ENCODE measurements around the gene ELN. TPM values are rescaled to one million over a fixed set of nuclear protein-coding genes. Genes with fewer than 3 reads are reported as not detected.
A peak's percentile ranks its signal among the peaks of the same experiment; 100 is the strongest.

Gene ELN
- total RNA-seq, 2 donors from 2014 or later, result 1,484 to 3,836 TPM

DNA sequence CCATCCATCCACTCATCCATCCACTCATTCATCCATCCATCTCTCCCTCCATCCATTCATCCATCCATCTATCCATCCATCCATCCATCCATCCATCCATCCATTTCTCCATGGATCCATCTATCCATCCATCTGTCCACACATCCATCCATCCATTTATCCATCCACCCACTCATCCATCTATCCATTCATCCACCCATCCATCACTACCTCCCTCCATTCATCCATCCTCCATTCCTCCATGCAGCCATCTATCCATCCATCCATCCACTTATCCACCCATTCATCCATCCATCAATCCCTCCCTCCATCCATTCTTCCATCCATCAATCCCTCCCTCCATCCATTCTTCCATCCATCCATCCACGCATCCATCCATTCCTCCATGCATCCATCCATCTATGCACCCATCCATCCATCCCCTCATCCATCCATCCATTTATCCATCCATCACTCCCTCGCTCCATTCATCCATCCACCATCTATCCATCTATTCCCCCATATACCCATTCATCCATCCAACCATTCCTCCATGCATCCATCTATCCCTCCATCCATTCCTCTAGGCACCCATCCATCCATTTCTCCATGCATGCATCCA lies 21.1 kb downstream of the ELN start:
- peaks cover 5 to 24% of the 10 kb centered on the region in 2 donors for H3K4me1 ChIP-seq (ENCODE audit: control insufficient read depth in 1 of 2, low read depth in 2 of 2)
- TF ChIP-seq, protein P1, sequence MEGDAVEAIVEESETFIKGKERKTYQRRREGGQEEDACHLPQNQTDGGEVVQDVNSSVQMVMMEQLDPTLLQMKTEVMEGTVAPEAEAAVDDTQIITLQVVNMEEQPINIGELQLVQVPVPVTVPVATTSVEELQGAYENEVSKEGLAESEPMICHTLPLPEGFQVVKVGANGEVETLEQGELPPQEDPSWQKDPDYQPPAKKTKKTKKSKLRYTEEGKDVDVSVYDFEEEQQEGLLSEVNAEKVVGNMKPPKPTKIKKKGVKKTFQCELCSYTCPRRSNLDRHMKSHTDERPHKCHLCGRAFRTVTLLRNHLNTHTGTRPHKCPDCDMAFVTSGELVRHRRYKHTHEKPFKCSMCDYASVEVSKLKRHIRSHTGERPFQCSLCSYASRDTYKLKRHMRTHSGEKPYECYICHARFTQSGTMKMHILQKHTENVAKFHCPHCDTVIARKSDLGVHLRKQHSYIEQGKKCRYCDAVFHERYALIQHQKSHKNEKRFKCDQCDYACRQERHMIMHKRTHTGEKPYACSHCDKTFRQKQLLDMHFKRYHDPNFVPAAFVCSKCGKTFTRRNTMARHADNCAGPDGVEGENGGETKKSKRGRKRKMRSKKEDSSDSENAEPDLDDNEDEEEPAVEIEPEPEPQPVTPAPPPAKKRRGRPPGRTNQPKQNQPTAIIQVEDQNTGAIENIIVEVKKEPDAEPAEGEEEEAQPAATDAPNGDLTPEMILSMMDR (IDR thresholded peaks at IDR 0.05), result no peak
- no peaks in the 10 kb centered on the region for H3K9me3 ChIP-seq
- ATAC-seq (ENCODE audit: insufficient number of reproducible peaks, low FRiP score, low read depth), result no peak
- H3K27ac ChIP-seq, result no peak overlapping the region
- peaks cover 86% of the 10 kb centered on the region for H3K36me3 ChIP-seq
- DNase-seq (ENCODE audit: low spot score), result no peak
- no peaks in the 10 kb centered on the region for H3K27me3 ChIP-seq (replicated peaks; ENCODE audit: insufficient read depth)
- no peak overlapping the region for H3K4me3 ChIP-seq

DNA sequence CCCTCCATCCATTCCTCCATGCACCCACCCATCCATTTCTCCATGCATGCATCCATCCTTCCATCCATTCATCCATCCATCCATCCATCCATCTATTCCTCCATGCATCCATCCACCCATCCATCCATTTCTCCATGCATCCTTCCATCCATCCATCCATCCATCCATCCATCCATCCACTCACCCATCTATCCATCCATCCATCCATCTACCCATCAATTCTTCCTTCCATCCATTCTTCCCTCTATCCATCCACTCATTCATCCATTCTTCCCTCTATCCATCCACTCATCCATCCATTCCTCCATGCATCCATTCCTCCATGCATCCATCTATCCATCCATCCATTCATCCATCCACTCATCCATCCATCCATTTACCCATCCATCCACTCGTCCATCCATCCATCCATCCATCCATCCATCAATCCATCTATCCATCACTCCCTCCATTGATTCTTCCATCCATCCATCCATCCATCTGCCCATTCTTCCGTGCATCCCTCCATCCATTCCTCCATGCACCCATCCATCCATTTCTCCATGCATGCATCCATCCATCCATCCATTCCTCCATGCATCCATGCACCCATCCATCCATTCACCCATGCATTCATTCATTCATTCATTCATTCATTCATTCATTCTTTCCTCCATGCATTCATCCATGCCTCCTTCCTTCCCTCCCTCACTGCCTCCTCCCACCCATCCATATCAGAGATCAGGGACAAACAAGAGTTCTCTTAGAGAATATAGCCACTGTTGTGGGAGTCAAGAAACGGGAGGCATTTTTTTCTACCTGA lies 22.2 kb downstream of the ELN start:
- no peak overlapping the region for H3K4me3 ChIP-seq
- DNase-seq (ENCODE audit: low spot score), result no peak
- peaks cover 5 to 28% of the 10 kb centered on the region in 2 donors for H3K4me1 ChIP-seq (ENCODE audit: control insufficient read depth in 1 of 2, low read depth in 2 of 2)
- no peaks in the 10 kb centered on the region for H3K27me3 ChIP-seq (replicated peaks; ENCODE audit: insufficient read depth)
- H3K9me3 ChIP-seq, result no peaks in the 10 kb centered on the region
- ATAC-seq (ENCODE audit: insufficient number of reproducible peaks, low FRiP score, low read depth), result no peak
- peaks cover 86% of the 10 kb centered on the region for H3K36me3 ChIP-seq
- peak overlapping the region in 1 of 2 donors; percentile 78 for H3K27ac ChIP-seq
- TF ChIP-seq, protein P1 (IDR thresholded peaks at IDR 0.05), result no peak

DNA sequence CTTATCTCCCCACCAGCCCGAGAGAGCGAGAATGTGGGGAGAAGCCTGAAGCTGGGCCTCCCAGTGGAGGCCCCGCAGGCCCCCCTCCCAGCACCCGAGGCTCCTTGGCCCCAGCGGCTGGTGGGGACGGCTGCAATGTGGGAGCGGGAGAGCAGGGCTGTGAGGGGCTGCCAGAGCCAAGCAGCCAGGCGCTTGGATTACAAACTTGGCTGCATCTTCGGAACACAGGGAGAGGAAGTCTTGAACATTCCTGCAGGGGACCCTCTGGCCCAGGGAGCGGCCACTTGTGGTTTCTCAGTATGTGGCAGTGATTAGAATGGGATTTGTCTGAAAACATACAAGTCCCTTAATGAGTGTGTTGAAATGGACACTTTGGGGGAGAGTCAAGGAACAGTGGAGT lies 23.2 kb downstream of the ELN start:
- TF ChIP-seq, protein P1 (IDR thresholded peaks at IDR 0.05), result no peak
- Histone ChIP-seq H3K4me1 (ENCODE audit: control insufficient read depth in 1 of 2, low read depth in 2 of 2) (peaks cover 5 to 30% of the 10 kb centered on the region in 2 donors), H3K9me3 (no peaks in the 10 kb centered on the region), H3K27me3 (replicated peaks; ENCODE audit: insufficient read depth) (no peaks in the 10 kb centered on the region), H3K4me3 (no peak overlapping the region), H3K27ac (peak overlapping the region; percentile 6 to 78), H3K36me3 (peaks cover 86% of the 10 kb centered on the region)
- ATAC-seq (ENCODE audit: insufficient number of reproducible peaks, low FRiP score, low read depth) (no peak), DNase-seq (ENCODE audit: low spot score) (no peak)

DNA sequence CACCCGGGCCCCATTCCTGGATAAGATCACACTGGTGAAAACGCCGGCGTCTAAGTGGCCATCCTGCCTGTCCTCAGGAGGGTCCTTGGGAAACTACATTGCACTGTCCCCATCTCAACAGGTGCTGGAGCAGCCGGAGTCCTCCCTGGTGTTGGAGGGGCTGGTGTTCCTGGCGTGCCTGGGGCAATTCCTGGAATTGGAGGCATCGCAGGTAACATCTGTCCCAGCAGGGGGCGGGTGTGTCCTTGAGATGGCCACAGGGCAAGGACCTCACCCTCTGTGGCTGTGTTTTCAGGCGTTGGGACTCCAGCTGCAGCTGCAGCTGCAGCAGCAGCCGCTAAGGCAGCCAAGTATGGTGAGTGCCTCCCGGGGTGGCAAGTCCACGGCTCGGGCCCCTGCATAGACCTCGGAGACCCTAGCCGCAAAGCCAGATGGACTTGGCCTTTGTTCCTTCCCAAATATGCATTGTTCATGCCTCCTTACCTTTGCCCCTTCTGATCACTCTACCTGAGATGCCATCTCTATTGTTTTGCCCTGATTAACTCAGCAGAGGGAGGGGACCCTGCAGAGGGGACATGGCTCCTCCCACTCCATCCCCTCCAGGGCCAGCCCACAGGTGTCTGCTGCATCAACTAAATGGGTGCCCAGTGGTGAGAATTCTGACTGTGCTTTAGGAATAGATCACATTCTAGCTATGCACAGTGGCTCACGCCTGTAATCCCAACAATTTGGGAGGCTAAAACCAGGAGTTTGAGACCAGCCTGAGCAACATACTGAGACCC lies 23.8 kb downstream of the ELN start:
- peak overlapping the region in 1 of 2 donors; percentile 78 for H3K27ac ChIP-seq
- no peaks in the 10 kb centered on the region for H3K9me3 ChIP-seq
- H3K4me3 ChIP-seq, result no peak overlapping the region
- ATAC-seq (ENCODE audit: insufficient number of reproducible peaks, low FRiP score, low read depth) (no peak), DNase-seq (ENCODE audit: low spot score) (no peak)
- peaks cover 5 to 36% of the 10 kb centered on the region in 2 donors for H3K4me1 ChIP-seq (ENCODE audit: control insufficient read depth in 1 of 2, low read depth in 2 of 2)
- TF ChIP-seq, protein P1 (IDR thresholded peaks at IDR 0.05), result no peak
- H3K27me3 ChIP-seq (replicated peaks; ENCODE audit: insufficient read depth), result no peaks in the 10 kb centered on the region
- peaks cover 86% of the 10 kb centered on the region for H3K36me3 ChIP-seq

DNA sequence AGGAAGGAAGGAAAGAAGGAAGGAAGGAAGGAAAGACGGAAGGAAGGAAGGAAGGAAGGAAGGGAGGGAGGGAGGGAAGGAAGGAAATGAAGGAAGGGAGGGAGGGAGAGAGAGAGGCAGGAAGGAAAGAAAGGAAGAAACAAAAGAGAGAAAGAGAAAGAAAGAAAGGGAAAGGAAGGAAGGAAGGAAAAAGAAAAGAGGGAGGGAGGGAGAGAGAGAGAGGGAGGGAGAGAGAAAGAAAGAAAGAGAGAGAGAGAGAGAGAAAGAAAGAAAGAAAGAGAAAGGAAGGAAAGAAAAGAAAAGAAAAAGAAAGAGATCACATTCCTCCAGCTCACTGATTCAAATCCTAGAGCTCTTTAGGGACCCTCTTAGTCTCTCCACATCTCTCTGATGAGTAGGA lies 24.7 kb downstream of the ELN start:
- DNase-seq (ENCODE audit: low spot score) (no peak), ATAC-seq (ENCODE audit: insufficient number of reproducible peaks, low FRiP score, low read depth) (no peak)
- H3K27me3 ChIP-seq (replicated peaks; ENCODE audit: insufficient read depth), result no peaks in the 10 kb centered on the region
- H3K9me3 ChIP-seq, result no peaks in the 10 kb centered on the region
- H3K27ac ChIP-seq, result peak overlapping the region in 1 of 2 donors; percentile 78
- H3K4me1 ChIP-seq (ENCODE audit: control insufficient read depth in 1 of 2, low read depth in 2 of 2), result peaks cover 7 to 42% of the 10 kb centered on the region in 2 donors
- TF ChIP-seq, protein P1 (IDR thresholded peaks at IDR 0.05), result no peak
- peaks cover 86% of the 10 kb centered on the region for H3K36me3 ChIP-seq
- H3K4me3 ChIP-seq, result no peak overlapping the region

Measured in thoracic aorta (tissue), 2 donors.